K562 (cell line): ENCODE measurements around the gene DGKE.

Source experiments
- MNT ChIP-seq, 2 experiments: fragments of 450-650 bp; conservative IDR thresholded peaks; 2 replicates each; pipeline ENCODE4 v1.6.1; 2017; ENCODE audit warnings: mild to moderate bottlenecking in 2 of 2, moderate library complexity in 2 of 2
- ZNF431 ChIP-seq: sonication (generic); formaldehyde crosslinking; IDR thresholded peaks from 2 replicates; pipeline ENCODE4 v1.8.0; 2022; ENCODE audit warnings: mild to moderate bottlenecking, missing genetic modification reagents

DNA sequence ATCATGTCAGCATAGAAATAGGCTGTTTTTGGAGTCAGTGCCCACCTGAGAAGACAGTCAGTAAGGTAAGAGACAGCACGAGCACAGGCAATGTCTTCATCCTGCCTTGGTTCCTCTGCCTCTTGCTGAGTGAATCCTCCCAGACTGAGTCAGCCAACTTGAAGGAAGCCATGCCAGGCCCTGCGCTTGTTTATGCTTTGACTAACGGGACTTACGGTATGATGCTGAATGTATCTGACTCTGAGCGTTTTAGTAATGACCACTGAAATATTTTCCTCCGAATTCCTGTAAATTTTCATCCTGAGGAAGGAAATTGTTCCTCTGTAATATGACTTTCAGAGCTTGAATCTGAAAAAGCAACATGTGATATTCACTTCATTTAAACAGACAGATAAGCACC lies 18.2 kb upstream of the DGKE start:
- TF ChIP-seq ZNF431 (CRISPR knock-in tag), result no peak
- TF ChIP-seq MNT (conservative IDR thresholded peaks at IDR 0.05), result no peak
